Dedifferentiated amniotic fluid mesenchymal stem cell (primary cell): ENCODE data around the gene ZBTB26.
"Not testable (repeated sequence)": the region's sequence is repeated elsewhere in the genome, so short reads cannot be mapped to it uniquely, and the experiment has no call there.

Experiments used
- DNase-seq: peaks from one replicate; pipeline ENCODE4 v3.0.0-alpha.2; 2016; ENCODE audit errors: extremely low spot score

ZBTB26 gene

GRCh38 chr9:122923947-122924346 lies 7.4 kb downstream of the ZBTB26 start:
- no peak for DNase-seq

- no peak for DNase-seq
These were observed 8.6 kb downstream of the ZBTB26 start for GRCh38 chr9:122922713-122923112.

- no peak for DNase-seq
These were observed 13.0 kb downstream of the ZBTB26 start for GRCh38 chr9:122918310-122918709.

GRCh38 chr9:122912964-122913673 lies 18.2 kb downstream of the ZBTB26 start, which contains the start of gene ZBTB6:
Gene ZBTB6 (minus strand): TSS chr9:122913323. CDS start chr9:122912072, 1,251 bp downstream.
- peak; percentile 84 for DNase-seq

GRCh38 chr9:122912671-122912963 lies 18.7 kb downstream of the ZBTB26 start:
- DNase-seq: no peak

- not testable (repeated sequence) for DNase-seq
These were observed 25.2 kb downstream of the ZBTB26 start for GRCh38 chr9:122906122-122906521.

- DNase-seq: peak; percentile 100
These were observed 26.2 kb downstream of the ZBTB26 start, which contains the start of gene RC3H2 for GRCh38 chr9:122904823-122905710. Gene RC3H2 (minus strand): TSS chr9:122905359. CDS start chr9:122897509, 7,850 bp downstream.

GRCh38 chr9:122904466-122904822 lies 26.9 kb downstream of the ZBTB26 start:
- no peak for DNase-seq

- DNase-seq: no peak
These were observed 30.5 kb downstream of the ZBTB26 start for GRCh38 chr9:122900791-122901190.

GRCh38 chr9:122897969-122898368 lies 33.3 kb downstream of the ZBTB26 start:
- no peak for DNase-seq

GRCh38 chr9:122888480-122888879 lies 42.8 kb downstream of the ZBTB26 start:
- no peak for DNase-seq

GRCh38 chr9:122883125-122883524 lies 48.2 kb downstream of the ZBTB26 start:
- DNase-seq: no peak

GRCh38 chr9:122879443-122879842 lies 51.9 kb downstream of the ZBTB26 start:
- no peak for DNase-seq

- no peak for DNase-seq
These were observed 55.8 kb downstream of the ZBTB26 start for GRCh38 chr9:122875523-122875922.

GRCh38 chr9:122867276-122867675 lies 64.0 kb downstream of the ZBTB26 start:
- not testable (repeated sequence) for DNase-seq

- no peak for DNase-seq
These were observed 65.2 kb downstream of the ZBTB26 start for GRCh38 chr9:122866079-122866478.
